GM18508 (cell line): ENCODE data around the gene DGKB.

Experiments
- ATAC-seq: cut with Tn5 transposase; IDR thresholded peaks from one replicate; pipeline ENCODE4 v1.9.1; 2021; ENCODE audit warnings: moderate number of reproducible peaks; ENCODE audit not compliant: insufficient read depth, unreplicated experiment

The DGKB gene

GRCh38 chr7:14418633-14419032, 483.9 kb downstream of the DGKB start:
- ATAC-seq = no peak

- no peak for ATAC-seq
Measured at GRCh38 chr7:14414274-14414986, 488.1 kb downstream of the DGKB start.

GRCh38 chr7:14407246-14408015, 495.1 kb downstream of the DGKB start:
- no peak for ATAC-seq

- ATAC-seq = no peak
Measured at GRCh38 chr7:14403587-14403986, 499.0 kb downstream of the DGKB start.

DNA sequence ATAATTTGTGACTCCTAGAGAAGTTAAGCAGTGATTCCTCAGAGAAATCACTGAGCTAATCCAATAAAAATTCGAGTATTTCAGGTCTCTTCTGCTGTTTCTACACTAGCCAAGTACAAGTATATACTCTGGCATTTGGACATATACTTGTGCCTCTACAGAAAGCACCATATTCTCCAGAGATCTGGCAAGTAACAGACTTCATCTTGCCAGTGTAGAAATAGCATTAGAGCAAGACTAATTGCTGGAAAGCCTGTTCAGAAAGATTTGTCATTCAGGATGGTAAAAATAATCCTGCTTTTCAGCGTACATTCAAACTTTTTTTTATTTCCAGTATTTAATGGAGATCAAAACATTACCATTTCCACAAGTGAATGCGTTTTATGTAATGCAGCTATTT, 502.3 kb downstream of the DGKB start:
- ATAC-seq = no peak

DNA sequence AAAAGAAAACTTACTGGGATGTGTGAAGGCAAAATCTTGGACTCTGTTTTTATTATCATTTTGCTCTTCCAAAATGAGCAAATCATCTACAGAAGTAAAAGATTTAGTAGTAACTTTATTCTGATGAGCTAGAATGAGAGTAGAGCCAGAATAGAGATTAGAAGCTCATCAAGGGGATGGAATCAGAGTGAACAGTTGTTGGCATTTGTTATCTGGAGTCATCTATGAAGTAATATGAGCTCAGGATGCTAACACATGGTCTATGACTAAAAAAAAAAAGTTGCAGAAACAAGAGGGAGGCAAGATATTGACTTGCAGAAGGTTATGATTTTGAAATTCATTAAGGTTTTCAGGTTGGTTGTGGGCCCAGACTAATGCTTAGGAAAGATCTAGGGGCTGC, 504.0 kb downstream of the DGKB start:
- no peak for ATAC-seq

GRCh38 chr7:14395860-14396259, 506.7 kb downstream of the DGKB start:
- no peak for ATAC-seq

DNA sequence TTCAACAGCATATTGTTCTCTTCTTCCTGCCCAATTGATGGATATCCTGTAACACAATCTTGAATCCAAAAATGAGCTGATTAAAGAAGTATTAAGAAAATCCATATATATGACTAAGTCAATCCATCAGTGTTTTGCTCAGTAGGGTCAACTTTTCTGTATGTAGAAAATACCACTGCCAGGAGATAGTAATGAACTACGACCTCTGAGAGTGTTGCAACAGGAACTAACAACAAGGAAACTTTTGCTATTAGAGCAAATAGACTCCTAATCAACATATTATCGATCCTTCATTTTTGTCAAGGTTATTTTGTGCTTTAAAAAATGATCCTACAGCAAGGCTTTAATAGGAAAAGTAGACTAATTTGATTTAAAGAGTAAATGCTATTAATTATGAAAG, 507.8 kb downstream of the DGKB start:
- ATAC-seq = no peak

DNA sequence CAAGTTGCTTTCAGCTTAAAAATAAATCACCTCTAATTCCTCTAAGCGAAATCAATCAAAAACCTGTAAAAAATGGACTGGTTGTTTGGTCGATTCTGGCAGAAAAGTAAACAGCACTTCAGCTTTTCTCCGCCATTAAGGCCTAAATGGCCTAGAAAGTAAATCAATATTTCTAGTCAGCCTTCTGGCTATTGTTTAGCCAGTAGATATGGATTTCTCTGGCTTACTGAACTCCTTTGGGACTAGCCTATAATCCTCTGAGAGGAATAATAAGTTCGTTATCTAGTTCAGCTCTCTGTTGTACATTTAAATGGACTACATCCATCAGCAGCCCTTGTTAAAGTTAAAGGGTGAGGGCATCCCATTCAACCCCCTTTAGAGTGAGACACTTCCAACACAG, 513.0 kb downstream of the DGKB start:
- no peak for ATAC-seq

DNA sequence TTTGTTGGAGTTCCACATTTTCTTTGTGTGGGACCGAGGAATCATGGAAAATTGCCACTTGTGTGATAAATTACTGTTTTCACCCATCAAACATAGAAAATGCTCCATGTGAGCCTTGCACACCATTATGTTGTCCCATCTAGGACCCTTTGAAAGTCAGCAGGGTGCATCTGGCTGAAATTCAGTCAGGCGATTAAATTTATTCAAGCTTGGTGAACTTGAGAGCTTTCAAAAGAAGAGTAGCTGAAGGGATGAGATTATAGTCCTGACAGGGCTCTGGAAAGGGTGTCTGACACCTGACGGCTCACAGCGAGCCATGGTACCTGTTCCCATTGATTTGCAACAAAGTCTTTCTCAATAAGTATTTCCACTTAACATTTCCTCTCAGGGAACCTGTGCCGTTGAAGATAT, 513.4 kb downstream of the DGKB start:
- ATAC-seq = no peak

DNA sequence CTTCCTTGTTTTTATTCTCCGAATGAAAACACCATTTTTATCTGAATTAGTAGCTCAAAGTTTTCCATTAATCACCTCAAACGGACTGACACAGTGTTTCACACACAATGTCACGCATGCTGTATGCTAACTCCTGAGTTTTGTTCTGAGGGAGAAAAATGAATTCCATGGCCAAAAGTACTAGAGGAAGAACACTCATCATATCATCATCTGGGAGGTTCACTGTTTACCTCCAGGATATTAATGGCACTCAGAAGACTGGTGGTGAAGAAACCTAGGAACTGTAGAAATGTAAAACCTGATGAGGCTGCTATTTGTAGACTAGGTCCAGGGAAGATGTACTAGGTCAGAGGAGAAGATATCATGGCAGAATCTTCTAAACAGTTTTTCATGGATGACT, 517.5 kb downstream of the DGKB start:
- ATAC-seq = no peak

DNA sequence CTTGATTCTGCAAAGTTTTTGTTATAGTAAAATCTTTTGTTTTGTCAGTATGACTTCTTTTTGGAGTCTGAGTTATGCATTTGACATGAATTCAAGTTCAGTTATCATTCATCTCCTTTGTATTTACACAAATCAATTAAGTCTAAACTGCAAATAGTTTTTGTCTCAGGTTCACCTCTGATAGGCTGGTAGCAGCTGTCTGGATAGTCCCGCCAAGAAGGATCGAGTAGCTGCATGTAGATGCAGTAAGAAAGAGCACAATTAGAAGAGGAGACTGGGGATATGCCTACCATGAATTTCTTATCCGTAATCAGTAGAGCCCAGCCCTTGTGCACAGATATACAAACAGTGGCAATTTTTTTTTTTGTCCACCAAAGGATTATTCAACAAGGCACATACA, 520.6 kb downstream of the DGKB start:
- ATAC-seq = no peak

DNA sequence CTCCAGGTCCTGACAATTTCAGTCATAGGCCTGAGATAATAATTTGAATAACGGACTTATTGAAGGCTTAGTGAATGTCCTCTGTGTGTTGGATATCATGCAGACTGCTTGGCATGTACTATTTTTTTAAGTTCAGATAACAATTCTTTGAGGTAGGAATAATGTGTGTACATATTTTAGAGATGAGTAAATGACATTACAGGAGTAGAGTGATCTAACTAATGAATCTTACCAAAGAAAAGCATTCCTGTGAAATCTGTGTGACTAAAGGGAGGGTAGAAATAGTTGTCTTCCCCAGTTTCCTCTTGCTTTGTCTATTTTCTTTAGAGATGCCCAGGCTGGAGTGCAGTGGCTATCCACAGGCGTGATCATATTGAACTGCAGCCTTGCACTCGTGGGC, 521.2 kb downstream of the DGKB start:
- no peak for ATAC-seq

DNA sequence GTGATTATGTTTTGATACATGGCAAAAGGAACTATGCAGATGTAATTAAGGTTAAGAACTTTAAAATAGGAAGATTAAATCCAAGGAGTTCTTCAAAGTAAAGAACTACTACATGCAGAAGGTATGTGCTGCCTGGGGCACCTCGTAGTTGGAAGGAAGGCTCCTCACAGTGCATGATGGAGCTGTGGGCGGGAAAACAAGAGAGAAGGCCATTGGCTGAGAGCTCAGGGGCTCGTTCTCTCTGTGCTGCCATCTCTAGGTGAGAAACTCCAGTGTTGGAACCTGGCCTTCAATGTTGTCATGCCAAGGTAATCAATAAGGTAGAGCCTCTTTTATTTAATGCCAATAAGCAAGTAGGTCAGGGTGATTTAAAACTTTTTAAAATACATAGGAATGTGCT, 521.7 kb downstream of the DGKB start:
- no peak for ATAC-seq

DNA sequence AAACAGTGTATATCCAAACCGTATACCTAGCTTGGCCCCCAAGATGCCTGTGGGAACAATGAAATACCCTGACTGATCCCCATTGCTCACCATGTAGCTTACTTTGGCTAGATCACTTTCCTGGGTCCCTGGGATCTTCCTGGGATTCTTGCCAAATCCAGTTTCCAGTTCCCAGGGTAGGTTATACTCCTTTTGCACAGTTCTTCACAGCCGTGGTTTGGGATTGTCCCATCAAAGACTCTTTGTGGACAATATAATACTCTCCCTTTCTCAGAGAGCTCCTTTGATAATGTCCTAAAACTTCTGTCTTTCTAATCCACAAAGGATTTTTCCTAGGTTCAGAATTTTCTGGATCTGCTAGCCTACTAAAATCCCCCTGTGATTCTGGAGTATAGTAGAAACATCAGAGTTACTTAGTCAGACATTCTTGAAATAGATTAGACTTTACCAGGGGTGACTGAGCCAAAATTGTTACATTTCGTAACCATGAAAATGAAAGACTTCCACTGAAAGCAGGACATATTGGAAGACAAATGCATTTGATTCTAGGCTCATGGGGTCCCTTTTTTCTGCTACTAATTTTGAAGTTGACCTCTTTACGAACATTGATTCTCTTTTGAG, 524.8 kb downstream of the DGKB start:
- ATAC-seq = no peak

DNA sequence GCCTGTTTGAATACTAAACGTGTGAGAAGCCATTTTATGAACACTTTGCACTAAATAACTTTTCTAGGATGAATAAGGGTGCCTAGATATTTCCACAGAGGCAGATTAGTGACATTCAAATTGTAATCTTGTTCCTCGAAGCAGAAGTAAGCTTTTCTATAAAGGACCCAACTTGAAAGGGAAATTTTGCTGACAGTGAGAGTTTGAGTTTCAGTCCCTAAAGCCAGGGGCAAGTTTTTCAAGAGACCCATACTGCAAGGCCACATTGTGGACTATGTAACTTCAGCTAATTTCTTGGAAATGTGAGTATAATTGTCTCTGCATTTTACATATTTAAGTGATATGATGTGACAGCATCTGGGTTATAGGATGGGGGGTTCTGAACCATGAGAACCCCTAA, 525.8 kb downstream of the DGKB start:
- no peak for ATAC-seq

DNA sequence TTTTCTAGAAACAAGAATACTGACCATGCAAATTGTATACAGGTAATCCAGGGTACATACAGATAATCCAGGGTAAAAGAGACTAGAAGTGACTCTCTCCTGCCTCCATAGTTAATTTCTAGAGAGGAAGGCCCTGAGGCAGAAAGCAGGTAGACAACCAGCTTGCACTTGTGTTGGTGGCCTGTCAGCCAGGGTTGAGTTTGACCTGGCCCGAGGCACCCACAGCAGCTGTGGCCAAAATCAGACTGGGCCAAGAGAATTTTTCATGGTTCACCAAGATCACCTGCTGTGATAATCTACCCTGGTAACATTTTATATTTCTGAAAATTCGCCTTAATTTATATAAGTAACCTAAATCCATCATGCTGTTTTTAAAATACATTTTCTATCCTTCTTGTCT, 526.6 kb downstream of the DGKB start:
- no peak for ATAC-seq

GRCh38 chr7:14374336-14374735, 528.2 kb downstream of the DGKB start:
- no peak for ATAC-seq

DNA sequence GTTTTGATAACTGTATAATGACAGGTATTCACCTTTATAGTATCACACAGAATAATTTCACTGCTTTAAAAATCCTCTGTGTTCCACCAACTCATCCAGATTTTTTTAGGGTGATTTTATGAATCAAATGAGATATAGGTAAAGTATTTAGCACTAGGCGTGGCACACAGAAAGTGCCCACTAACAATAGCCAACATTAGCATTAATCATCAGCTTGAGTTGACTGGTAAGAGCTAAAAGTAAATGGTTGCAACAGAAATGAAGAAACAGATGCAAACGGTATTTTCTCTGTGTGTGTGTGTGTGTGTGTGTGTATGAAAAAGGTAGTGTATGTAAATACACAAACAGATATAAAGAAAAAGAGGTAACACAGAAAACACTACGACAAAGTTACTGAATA, 534.3 kb downstream of the DGKB start:
- no peak for ATAC-seq

- ATAC-seq = no peak
Measured at GRCh38 chr7:14351167-14351566, 551.4 kb downstream of the DGKB start.

GRCh38 chr7:14341200-14341775, 561.3 kb downstream of the DGKB start:
- no peak for ATAC-seq
